ENCODE measurements around the gene GPAT2.
"Not testable (repeated sequence)": the region's sequence is repeated elsewhere in the genome, so short reads cannot be mapped to it uniquely, and the experiment has no call there.

Gene GPAT2

DNA sequence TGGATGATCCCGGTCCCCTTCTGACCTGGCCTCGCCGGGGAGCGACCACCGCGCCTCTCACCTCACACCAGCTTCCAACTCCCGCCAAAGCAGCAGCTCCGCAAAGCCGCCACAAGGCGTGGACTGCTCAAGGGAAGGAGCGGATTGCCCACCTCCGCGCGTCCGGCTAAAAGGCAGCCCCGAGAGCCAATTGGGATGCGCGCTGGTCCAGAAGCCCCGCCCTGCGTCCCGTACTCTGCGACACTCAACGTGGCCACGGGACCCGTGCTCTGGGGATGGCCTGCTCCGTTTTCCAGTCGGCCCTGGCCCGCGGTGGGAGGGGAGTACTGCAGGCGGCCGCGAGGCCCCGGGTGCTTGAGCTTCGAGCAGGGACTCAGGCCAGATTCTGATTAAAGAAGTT is at the start of gene GPAT2:
GPAT2 (minus strand) TSS at position 125 of the 400 bp plus-strand sequence. CDS start 2,557 bp downstream, outside the sequence.
- not testable (repeated sequence) for FAIRE-seq; DNase-seq (ENCODE audit: insufficient read length, low spot score)

GRCh38 chr2:96083989-96084857 is 49.5 kb upstream of the GPAT2 start:
- DNase-seq (ENCODE audit: insufficient read length, low spot score), result no peak
- no peak for FAIRE-seq
- no peak for TF ChIP-seq CTCF (IDR thresholded peaks at IDR 0.05; ENCODE audit: insufficient read depth, missing control alignments)

DNA sequence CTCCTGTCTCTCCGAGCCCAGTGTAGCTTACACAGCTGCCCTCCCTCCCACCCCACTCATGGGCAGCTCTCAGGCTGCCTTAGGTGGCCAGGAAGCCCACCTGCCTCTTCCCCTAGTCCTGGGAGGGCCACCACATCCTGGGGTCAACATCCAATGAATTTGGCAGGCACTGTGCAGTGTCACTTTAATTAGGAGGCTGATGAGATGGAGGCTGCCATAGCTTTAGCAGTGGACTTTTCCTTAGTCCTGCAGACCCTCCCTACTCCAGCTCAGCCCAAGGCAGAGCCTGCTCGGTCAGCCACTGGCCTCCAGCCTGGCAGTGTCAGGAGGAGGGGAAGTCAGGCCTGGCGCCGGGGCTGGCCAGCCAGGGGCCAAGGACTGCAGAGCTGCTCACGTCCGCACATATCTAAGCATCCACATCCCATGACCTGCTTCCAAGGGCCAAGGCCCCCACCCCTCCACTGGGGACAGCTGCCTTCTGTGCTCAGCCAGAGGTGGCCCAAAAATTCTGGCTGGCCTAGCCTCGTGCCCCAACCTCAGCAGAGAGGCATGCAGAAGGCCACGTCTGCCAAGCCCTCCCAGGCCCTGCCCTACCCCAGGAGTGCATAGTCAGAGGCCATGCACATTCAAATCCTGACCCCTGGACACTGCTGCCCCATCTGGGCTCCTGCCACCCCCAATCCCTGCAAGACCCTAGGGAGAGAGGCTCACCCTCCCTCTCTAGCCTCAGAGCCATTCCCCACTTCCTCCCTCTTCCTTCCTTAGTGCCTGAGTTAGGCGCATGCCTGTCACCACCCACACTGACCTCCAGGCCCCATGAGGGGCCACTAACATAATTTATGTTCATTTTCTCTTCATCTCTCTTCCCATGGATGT is 48.6 kb upstream of the GPAT2 start:
- no peak for DNase-seq (ENCODE audit: insufficient read length, low spot score)
- FAIRE-seq, result no peak
- no peak for TF ChIP-seq CTCF (IDR thresholded peaks at IDR 0.05; ENCODE audit: insufficient read depth, missing control alignments)

DNA sequence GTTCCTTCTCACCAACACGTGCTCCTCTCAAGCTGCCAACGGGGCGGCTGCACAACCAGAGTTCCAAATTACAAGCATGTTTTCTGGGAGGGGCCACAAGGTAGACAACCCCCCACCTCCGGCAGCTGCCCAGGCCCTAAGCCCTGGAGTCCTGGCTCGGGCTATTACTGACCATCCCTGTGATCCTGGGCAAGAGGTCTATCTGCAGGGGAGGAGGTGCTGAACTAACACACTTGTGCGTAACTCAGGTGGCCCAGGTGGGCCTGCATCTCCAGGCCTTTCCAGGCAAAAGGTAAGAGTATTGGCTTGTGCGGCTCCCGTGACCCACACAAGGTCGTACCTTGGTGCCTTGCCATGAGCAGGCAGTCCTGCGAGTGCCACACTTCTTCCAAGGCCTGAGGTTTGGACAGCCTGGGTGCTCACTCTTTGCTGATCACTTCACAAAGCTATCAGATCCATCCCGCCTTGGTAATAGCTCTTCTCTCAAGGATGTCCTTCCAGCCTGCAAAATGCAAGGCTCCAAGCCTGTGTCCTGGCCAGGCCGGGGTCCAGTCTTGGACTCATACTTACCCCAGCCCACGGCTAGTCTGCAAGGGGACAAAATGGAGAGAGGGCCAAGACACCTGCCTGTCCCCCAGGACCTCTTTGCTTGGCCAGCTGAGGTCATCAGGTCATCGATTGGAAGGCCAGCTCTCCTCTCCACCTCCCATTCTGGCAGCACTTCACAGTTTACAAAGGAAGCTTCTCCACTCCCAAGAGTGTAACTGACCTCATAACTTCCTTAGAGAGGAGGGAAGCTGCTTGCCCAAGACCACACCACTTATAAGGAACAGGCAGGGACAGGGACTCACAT is 47.7 kb upstream of the GPAT2 start:
- TF ChIP-seq CTCF (IDR thresholded peaks at IDR 0.05; ENCODE audit: insufficient read depth, missing control alignments), result no peak
- no peak for DNase-seq (ENCODE audit: insufficient read length, low spot score)
- no peak for FAIRE-seq

- FAIRE-seq (no peak), DNase-seq (ENCODE audit: insufficient read length, low spot score) (no peak)
- TF ChIP-seq CTCF (IDR thresholded peaks at IDR 0.05; ENCODE audit: insufficient read depth, missing control alignments), result no peak
Measured at GRCh38 chr2:96081042-96081441, 46.3 kb upstream of the GPAT2 start.

DNA sequence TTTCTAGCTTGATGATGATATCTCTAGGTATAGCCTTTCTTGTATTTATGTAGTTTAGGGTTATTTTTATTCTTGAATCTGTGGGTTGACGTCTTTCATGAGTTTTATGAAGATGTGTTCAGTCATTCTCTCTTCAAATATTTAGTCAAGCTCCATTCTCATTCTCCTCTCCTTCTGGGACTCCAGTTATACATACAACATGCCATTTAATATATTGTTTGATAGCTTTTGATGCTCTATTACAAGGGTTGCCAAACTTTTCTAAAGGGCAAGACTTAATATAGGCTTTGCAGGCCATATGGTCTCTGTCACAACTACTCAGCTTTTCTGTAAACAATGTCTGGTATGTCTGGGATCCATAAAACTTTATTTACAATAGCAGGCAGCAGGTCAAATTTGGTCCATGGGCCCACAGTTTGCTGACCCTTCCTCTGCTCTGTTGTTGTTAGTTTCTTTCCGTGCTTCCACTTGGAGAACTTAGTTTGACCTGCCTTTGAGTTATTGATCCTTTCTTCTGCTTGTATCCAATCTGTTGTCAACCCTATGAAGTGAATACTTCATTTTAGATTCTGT is 40.6 kb upstream of the GPAT2 start:
- FAIRE-seq, result no peak

More for the DNA sequence above, 40.6 kb upstream of the GPAT2 start:
- DNase-seq (ENCODE audit: insufficient read length, low spot score), result no peak
- no peak for TF ChIP-seq CTCF (IDR thresholded peaks at IDR 0.05; ENCODE audit: insufficient read depth, missing control alignments)
